ENCODE results near the gene GNG13. TPM values are rescaled to one million over a fixed set of nuclear protein-coding genes. Genes with fewer than 3 reads are reported as not detected.

GNG13 gene
- total RNA-seq, 1 donor from 2014 or later = not detected

- DNase-seq (peak; percentile 64), ATAC-seq (peak; percentile 0 to 2)
- H3K27me3 ChIP-seq (ENCODE audit: low read depth) = peaks cover 7% of the 10 kb centered on the region
- H3K36me3 ChIP-seq = peaks cover 12% of the 10 kb centered on the region
- H3K4me1 ChIP-seq = peaks cover 27% of the 10 kb centered on the region
- no peaks in the 10 kb centered on the region for H3K9me3 ChIP-seq
- peak within 1 kb of the TSS; percentile 88 for H3K4me3 ChIP-seq
- peak; percentile 8 for TF ChIP-seq CTCF (IDR thresholded peaks at IDR 0.05)
- H3K27ac ChIP-seq = peak within 1 kb of the TSS; percentile 81
- intact Hi-C loops (cut with DNase I) = no loop called here
These were observed 12.5 kb downstream of the GNG13 start, which contains the start of gene RPUSD1 for GRCh38 chr16:787978-788398. Gene RPUSD1 (minus strand): TSS chr16:788381. CDS start chr16:787737, 644 bp downstream.

DNA sequence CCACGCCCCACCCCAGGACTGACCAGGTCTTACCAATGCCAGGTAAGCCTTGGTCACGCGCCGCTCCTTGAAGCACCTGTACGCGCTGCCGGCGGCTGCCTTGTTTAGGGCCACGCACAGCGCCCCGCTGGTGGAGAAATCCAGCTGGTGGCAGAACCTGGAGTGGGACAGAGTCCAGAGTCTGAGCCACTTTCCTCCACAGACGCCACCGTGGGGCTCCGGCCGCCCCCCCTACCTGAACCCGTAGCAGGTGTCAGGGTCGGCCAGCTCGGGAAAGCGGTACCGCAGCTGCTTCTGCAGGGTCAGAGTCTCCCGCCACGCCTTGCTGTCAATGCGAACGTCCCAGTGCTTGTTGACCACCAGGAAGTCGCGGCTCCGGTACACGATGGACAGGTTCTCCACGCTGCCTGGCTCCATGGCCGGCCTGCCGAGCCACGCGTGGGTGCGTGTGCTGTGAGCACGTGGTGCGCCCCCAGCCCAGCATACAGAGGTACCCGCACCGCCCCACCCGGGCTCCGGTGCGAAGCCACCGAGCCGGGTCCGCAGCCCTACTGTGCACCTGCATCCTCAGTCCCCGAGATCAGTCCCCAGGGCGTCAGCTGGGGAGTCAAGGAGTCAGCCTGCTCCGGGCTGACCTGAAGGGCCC lies 13.1 kb downstream of the GNG13 start:
- ATAC-seq = no peak
- TF ChIP-seq CTCF (IDR thresholded peaks at IDR 0.05) = no peak
- no peaks in the 10 kb centered on the region for H3K9me3 ChIP-seq
- peak overlapping the region; percentile 81 for H3K27ac ChIP-seq
- peaks cover 12% of the 10 kb centered on the region for H3K36me3 ChIP-seq
- peaks cover 27% of the 10 kb centered on the region for H3K4me1 ChIP-seq
- peaks cover 11% of the 10 kb centered on the region for H3K27me3 ChIP-seq (ENCODE audit: low read depth)
- DNase-seq = peak; percentile 60
- intact Hi-C loops (cut with DNase I) = no loop called here
- peak overlapping the region; percentile 88 for H3K4me3 ChIP-seq

GRCh38 chr16:785563-786535 lies 14.7 kb downstream of the GNG13 start:
- ATAC-seq (peak; percentile 44 to 59), DNase-seq (peak; percentile 87)
- peaks cover 27% of the 10 kb centered on the region for H3K4me1 ChIP-seq
- H3K36me3 ChIP-seq = peaks cover 12% of the 10 kb centered on the region
- no peaks in the 10 kb centered on the region for H3K9me3 ChIP-seq
- TF ChIP-seq CTCF (IDR thresholded peaks at IDR 0.05) = peak; percentile 73
- no peak overlapping the region for H3K27ac ChIP-seq
- intact Hi-C loops (cut with DNase I) = no loop called here
- peaks cover 24% of the 10 kb centered on the region for H3K27me3 ChIP-seq (ENCODE audit: low read depth)
- no peak overlapping the region for H3K4me3 ChIP-seq

DNA sequence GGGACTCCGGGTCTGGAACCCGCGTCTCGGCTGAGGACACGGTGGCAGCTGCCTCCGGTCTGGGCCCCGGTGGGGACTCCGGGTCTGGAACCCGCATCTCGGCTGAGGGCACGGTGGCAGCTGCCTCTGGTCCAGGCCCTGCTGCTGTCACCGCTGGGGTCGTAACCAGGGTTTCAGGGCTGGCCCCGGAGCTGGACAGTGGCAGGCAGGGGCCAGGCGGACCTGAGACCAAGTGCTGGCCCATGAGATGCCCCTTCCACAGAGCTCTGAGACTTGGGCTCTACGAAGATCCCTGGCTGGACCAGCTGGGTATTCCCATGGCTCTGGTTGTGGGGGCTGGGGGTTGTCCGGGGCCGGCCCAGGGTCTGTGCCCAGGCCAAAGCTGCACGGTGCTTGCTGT lies 16.1 kb downstream of the GNG13 start:
- Histone ChIP-seq H3K4me1 (peaks cover 24% of the 10 kb centered on the region), H3K4me3 (no peak overlapping the region), H3K36me3 (peaks cover 12% of the 10 kb centered on the region), H3K27me3 (ENCODE audit: low read depth) (peaks cover 33% of the 10 kb centered on the region), H3K27ac (no peak overlapping the region), H3K9me3 (no peaks in the 10 kb centered on the region)
- no peak for TF ChIP-seq CTCF (IDR thresholded peaks at IDR 0.05)
- ATAC-seq (no peak), DNase-seq (no peak)
- intact Hi-C loops (cut with DNase I) = no loop called here

- H3K27ac ChIP-seq = no peak overlapping the region
- no peak for DNase-seq
- no peak for TF ChIP-seq CTCF (IDR thresholded peaks at IDR 0.05)
- peaks cover 12% of the 10 kb centered on the region for H3K36me3 ChIP-seq
- no peaks in the 10 kb centered on the region for H3K9me3 ChIP-seq
- ATAC-seq = no peak
- intact Hi-C loops (cut with DNase I) = no loop called here
- H3K27me3 ChIP-seq (ENCODE audit: low read depth) = peaks cover 41% of the 10 kb centered on the region
- peaks cover 16% of the 10 kb centered on the region for H3K4me1 ChIP-seq
- no peak overlapping the region for H3K4me3 ChIP-seq
These were observed 17.0 kb downstream of the GNG13 start for GRCh38 chr16:783404-784161.

Data from lower lobe of right lung (tissue), 2 donors.